ENCODE measurements around the gene ELOVL2. TPM values are rescaled to one million over a fixed set of nuclear protein-coding genes. Genes with fewer than 3 reads are reported as not detected.
A peak's percentile ranks its signal among the peaks of the same experiment; 100 is the strongest.

Gene ELOVL2
- polyA plus RNA-seq, 1 experiment: 2.9 TPM

GRCh38 chr6:10977231-10977968 lies 66.7 kb downstream of the ELOVL2 start:
- CTCF ChIA-PET: no interaction called here
- Histone ChIP-seq H3K9me3 (ENCODE audit: control insufficient read depth, insufficient read depth, low read length) (no peaks in the 10 kb centered on the region), H3K27me3 (ENCODE audit: control insufficient read depth, insufficient read depth, low read length) (peaks cover 3% of the 10 kb centered on the region), H3K4me3 (ENCODE audit: low read depth, low read length) (no peak overlapping the region), H3K27ac (ENCODE audit: low read depth, low read length) (no peak overlapping the region)
- TF ChIP-seq, protein P1, sequence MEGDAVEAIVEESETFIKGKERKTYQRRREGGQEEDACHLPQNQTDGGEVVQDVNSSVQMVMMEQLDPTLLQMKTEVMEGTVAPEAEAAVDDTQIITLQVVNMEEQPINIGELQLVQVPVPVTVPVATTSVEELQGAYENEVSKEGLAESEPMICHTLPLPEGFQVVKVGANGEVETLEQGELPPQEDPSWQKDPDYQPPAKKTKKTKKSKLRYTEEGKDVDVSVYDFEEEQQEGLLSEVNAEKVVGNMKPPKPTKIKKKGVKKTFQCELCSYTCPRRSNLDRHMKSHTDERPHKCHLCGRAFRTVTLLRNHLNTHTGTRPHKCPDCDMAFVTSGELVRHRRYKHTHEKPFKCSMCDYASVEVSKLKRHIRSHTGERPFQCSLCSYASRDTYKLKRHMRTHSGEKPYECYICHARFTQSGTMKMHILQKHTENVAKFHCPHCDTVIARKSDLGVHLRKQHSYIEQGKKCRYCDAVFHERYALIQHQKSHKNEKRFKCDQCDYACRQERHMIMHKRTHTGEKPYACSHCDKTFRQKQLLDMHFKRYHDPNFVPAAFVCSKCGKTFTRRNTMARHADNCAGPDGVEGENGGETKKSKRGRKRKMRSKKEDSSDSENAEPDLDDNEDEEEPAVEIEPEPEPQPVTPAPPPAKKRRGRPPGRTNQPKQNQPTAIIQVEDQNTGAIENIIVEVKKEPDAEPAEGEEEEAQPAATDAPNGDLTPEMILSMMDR (IDR thresholded peaks at IDR 0.05; ENCODE audit: low read depth, low read length): no peak
- POLR2A ChIA-PET: interaction anchor here (0.6 to 0.8 kb wide), 2 partner anchors 10 to 49 kb away, joined by 3 read pairs; no protein-coding TSS in a partner anchor
- no peak for DNase-seq (ENCODE audit: low read depth, low spot score)

GRCh38 chr6:10976571-10976970 lies 67.5 kb downstream of the ELOVL2 start:
- Histone ChIP-seq H3K9me3 (ENCODE audit: control insufficient read depth, insufficient read depth, low read length) (no peaks in the 10 kb centered on the region), H3K27ac (ENCODE audit: low read depth, low read length) (no peak overlapping the region), H3K27me3 (ENCODE audit: control insufficient read depth, insufficient read depth, low read length) (peaks cover 3% of the 10 kb centered on the region), H3K4me3 (ENCODE audit: low read depth, low read length) (no peak overlapping the region)
- DNase-seq (ENCODE audit: low read depth, low spot score): no peak
- CTCF ChIA-PET: interaction anchor here (0.6 to 0.7 kb wide), 2 partner anchors 25 to 118 kb away, joined by 3 to 4 read pairs; no protein-coding TSS in a partner anchor
- POLR2A ChIA-PET: no interaction called here
- TF ChIP-seq, protein P1 (IDR thresholded peaks at IDR 0.05; ENCODE audit: low read depth, low read length): no peak

- Histone ChIP-seq H3K4me3 (ENCODE audit: low read depth, low read length) (no peak overlapping the region), H3K9me3 (ENCODE audit: control insufficient read depth, insufficient read depth, low read length) (no peaks in the 10 kb centered on the region; the same call in 1 of the 2 replicates), H3K27me3 (ENCODE audit: control insufficient read depth, insufficient read depth, low read length) (no peaks in the 10 kb centered on the region), H3K27ac (ENCODE audit: low read depth, low read length) (no peak overlapping the region)
- DNase-seq (ENCODE audit: low read depth, low spot score): no peak
- CTCF ChIA-PET: interaction anchor here (2.1 kb wide), 1 partner anchor 18 kb away, joined by 5 read pairs; no protein-coding TSS in a partner anchor
- POLR2A ChIA-PET: no interaction called here
- TF ChIP-seq, protein P1 (IDR thresholded peaks at IDR 0.05; ENCODE audit: low read depth, low read length): no peak
Measured at GRCh38 chr6:10972196-10972595, 71.9 kb downstream of the ELOVL2 start.

- ChIA-PET CTCF (no interaction called here), POLR2A (no interaction called here)
- Histone ChIP-seq H3K9me3 (ENCODE audit: control insufficient read depth, insufficient read depth, low read length) (peaks cover 2% of the 10 kb centered on the region; the same call in 1 of the 2 replicates), H3K27ac (ENCODE audit: low read depth, low read length) (no peak overlapping the region), H3K27me3 (ENCODE audit: control insufficient read depth, insufficient read depth, low read length) (no peaks in the 10 kb centered on the region), H3K4me3 (ENCODE audit: low read depth, low read length) (no peak overlapping the region)
- DNase-seq (ENCODE audit: low read depth, low spot score): no peak
- TF ChIP-seq, protein P1 (IDR thresholded peaks at IDR 0.05; ENCODE audit: low read depth, low read length): no peak
Measured at GRCh38 chr6:10970731-10971130, 73.4 kb downstream of the ELOVL2 start.

DNA sequence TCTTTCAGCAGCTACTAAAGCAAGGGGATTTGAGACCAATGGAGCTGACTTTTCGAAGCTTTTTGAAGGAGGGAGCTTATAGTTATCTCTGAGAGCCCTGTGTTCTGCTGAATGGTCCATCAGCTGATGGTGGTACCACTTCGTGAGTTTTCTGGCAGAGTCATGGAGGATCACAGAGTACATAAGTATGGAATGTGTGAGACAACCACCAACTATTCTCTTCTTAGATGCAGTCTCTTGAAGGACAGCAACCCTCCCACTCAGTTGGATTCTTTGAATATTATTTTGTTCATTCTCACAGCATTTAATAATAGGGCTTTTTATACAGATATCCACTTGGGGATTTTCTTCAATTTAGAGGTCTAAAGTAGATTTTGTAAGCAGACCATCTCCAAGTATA lies 75.3 kb downstream of the ELOVL2 start:
- ChIA-PET POLR2A (no interaction called here), CTCF (interaction anchor here (2.2 kb wide), 1 partner anchor 14 kb away, joined by 8 read pairs; no protein-coding TSS in a partner anchor)
- no peak overlapping the region for H3K4me3 ChIP-seq (ENCODE audit: low read depth, low read length)
- peak; percentile 37 for DNase-seq (ENCODE audit: low read depth, low spot score)
- H3K27ac ChIP-seq (ENCODE audit: low read depth, low read length): no peak overlapping the region
- TF ChIP-seq, protein P1 (IDR thresholded peaks at IDR 0.05; ENCODE audit: low read depth, low read length): no peak
- peaks cover 4% of the 10 kb centered on the region; the same call in 1 of the 2 replicates for H3K9me3 ChIP-seq (ENCODE audit: control insufficient read depth, insufficient read depth, low read length)
- H3K27me3 ChIP-seq (ENCODE audit: control insufficient read depth, insufficient read depth, low read length): no peaks in the 10 kb centered on the region

Measured in AG04450 (cell line).